Measurements from ENCODE around the gene IGSF6.
A peak's percentile ranks its signal among the peaks of the same experiment; 100 is the strongest.

The IGSF6 gene

DNA sequence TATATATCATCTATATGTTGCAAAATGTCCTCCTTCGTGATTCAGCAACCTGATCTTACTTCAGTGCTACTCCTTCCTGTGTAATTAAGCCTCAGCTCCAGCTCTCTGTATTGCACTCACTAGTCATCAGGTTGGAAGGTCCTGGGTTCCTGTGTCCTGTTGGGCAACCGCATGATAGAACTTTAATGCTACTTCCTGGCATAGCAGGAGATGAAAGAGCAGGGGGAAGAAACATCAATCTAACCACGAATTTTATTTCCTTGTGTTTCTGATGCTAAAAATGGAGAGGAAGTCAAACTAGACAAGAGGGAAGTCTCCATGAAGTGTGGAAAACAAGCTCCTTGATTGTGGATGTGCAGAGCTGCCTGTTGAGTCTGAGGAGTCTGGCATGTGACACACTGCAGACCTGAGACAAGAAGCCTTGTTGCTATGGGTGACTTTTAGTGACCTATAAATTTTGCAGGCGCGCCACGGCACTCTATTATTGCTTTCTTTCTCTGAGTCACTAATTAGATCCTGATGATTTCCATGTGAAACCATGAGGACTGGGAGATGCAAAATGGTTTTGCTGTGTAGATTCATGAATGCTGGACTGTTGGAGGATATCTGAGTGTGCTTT, 25.6 kb downstream of the IGSF6 start:
- Histone ChIP-seq H4K8ac (ENCODE audit: low read length) (no peak overlapping the region), H3K9ac (ENCODE audit: low read length) (peak overlapping the region; percentile 81), H4K91ac (ENCODE audit: low read length) (no peak overlapping the region), H3K27me3 (ENCODE audit: control insufficient read depth in 1 of 2, insufficient read depth in 1 of 2, low read length in 2 of 2) (no peaks in the 10 kb centered on the region), H3K4me3 (ENCODE audit: insufficient read depth in 1 of 2, low read depth in 1 of 2, low read length in 2 of 2) (peak overlapping the region in 1 of 2 experiments; percentile 54), H2AFZ (ENCODE audit: low read depth, low read length) (no peak overlapping the region), H3K4me2 (ENCODE audit: low read length, poor library complexity, severe bottlenecking) (no peak overlapping the region), H2BK120ac (ENCODE audit: low read depth, low read length) (no peak overlapping the region), H3K9me3 (ENCODE audit: control insufficient read depth, low read length) (no peaks in the 10 kb centered on the region), H2BK5ac (ENCODE audit: low read depth, low read length, poor library complexity, severe bottlenecking) (no peak overlapping the region), H3K4me1 (ENCODE audit: control insufficient read depth, insufficient read depth, low read depth, low read length) (peaks cover 10% of the 10 kb centered on the region), H3K14ac (ENCODE audit: low read length in 2 of 2) (no peak overlapping the region), H2BK15ac (ENCODE audit: low read depth, poor library complexity, severe bottlenecking) (no peak overlapping the region), H3K27ac (ENCODE audit: low read length, poor library complexity, severe bottlenecking) (peak overlapping the region; percentile 78), H3K79me1 (replicated peaks; ENCODE audit: low read length, poor library complexity, severe bottlenecking) (peaks cover 18% of the 10 kb centered on the region), H3K18ac (ENCODE audit: low read depth in 1 of 2, low read length in 2 of 2) (peak overlapping the region in 1 of 2 experiments; percentile 29), H3K4ac (ENCODE audit: low read depth in 1 of 2, low read length in 2 of 2) (no peak overlapping the region), H3K23ac (ENCODE audit: low read length in 2 of 2) (no peak overlapping the region), H3K36me3 (ENCODE audit: control insufficient read depth in 1 of 2, insufficient read depth in 2 of 2, low read depth in 1 of 2, low read length in 2 of 2) (peaks cover 15 to 57% of the 10 kb centered on the region in 2 experiments), H2BK12ac (ENCODE audit: low read length in 2 of 2) (no peak overlapping the region), H2AK5ac (ENCODE audit: low read length, severe bottlenecking) (no peak overlapping the region)
- 2% methylated on average over 6 of the region's 6 CpGs for WGBS
- peak; percentile 95 for DNase-seq

DNA sequence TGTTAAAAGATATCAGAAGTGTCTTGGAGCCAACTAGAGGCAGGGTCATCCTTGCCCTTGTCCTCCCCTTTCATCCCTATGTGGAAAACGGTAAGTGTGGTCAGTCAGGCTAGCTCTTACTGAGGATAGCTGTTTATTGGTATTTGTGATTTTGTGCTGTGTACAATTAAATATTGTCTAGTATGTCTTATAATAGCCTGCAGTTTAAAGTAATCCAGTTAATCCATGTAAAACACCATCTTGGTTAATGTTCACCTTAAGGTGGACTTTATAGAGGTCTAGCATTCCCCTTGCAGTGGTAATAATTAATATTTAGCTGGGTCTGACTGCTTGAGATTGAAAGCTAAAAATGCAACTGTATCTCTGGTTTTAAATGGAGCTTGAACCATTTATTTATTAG, 27.4 kb downstream of the IGSF6 start:
- peak overlapping the region; percentile 44 for H3K4me2 ChIP-seq (ENCODE audit: low read length, poor library complexity, severe bottlenecking)
- peaks cover 8% of the 10 kb centered on the region for H3K4me1 ChIP-seq (ENCODE audit: control insufficient read depth, insufficient read depth, low read depth, low read length)
- H2BK5ac ChIP-seq (ENCODE audit: low read depth, low read length, poor library complexity, severe bottlenecking), result no peak overlapping the region
- H3K9ac ChIP-seq (ENCODE audit: low read length), result peak overlapping the region; percentile 81
- no peak overlapping the region for H3K4me3 ChIP-seq (ENCODE audit: insufficient read depth in 1 of 2, low read depth in 1 of 2, low read length in 2 of 2)
- no peak overlapping the region for H3K4ac ChIP-seq (ENCODE audit: low read depth in 1 of 2, low read length in 2 of 2)
- no peak for DNase-seq
- peak overlapping the region; percentile 62 for H3K27ac ChIP-seq (ENCODE audit: low read length, poor library complexity, severe bottlenecking)
- H2BK15ac ChIP-seq (ENCODE audit: low read depth, poor library complexity, severe bottlenecking), result no peak overlapping the region
- H2BK12ac ChIP-seq (ENCODE audit: low read length in 2 of 2), result no peak overlapping the region
- H3K36me3 ChIP-seq (ENCODE audit: control insufficient read depth in 1 of 2, insufficient read depth in 2 of 2, low read depth in 1 of 2, low read length in 2 of 2), result peaks cover 7 to 53% of the 10 kb centered on the region in 2 experiments
- H4K91ac ChIP-seq (ENCODE audit: low read length), result no peak overlapping the region
- H3K23ac ChIP-seq (ENCODE audit: low read length in 2 of 2), result no peak overlapping the region
- no peak overlapping the region for H3K14ac ChIP-seq (ENCODE audit: low read length in 2 of 2)
- no peaks in the 10 kb centered on the region for H3K27me3 ChIP-seq (ENCODE audit: control insufficient read depth in 1 of 2, insufficient read depth in 1 of 2, low read length in 2 of 2)
- no peak overlapping the region for H3K18ac ChIP-seq (ENCODE audit: low read depth in 1 of 2, low read length in 2 of 2)
- peaks cover 20% of the 10 kb centered on the region for H3K79me1 ChIP-seq (replicated peaks; ENCODE audit: low read length, poor library complexity, severe bottlenecking)
- no CpG with 5 or more reads among the region's 1 CpG for WGBS
- no peak overlapping the region for H2BK120ac ChIP-seq (ENCODE audit: low read depth, low read length)
- H2AK5ac ChIP-seq (ENCODE audit: low read length, severe bottlenecking), result no peak overlapping the region
- H4K8ac ChIP-seq (ENCODE audit: low read length), result no peak overlapping the region
- no peaks in the 10 kb centered on the region for H3K9me3 ChIP-seq (ENCODE audit: control insufficient read depth, low read length)
- H2AFZ ChIP-seq (ENCODE audit: low read depth, low read length), result no peak overlapping the region

DNA sequence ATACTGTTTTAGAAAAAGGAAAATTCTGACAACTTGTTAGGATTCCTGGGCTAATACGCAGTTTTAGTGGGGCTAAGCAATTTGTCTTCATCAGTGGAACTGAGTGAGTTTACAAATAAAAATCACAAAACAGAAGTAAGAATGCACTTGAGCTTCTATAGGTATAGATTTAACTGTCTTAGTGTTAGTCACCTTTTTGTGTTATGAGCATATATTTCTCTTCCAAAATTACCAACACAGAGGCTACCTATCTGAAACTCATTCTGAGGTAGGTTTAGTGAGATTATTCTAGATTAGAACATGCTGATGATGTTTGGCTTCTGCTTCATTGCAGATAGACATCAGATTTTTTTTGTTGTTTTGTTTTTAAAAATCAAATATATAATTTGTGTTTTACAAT, 29.9 kb downstream of the IGSF6 start:
- H3K9me3 ChIP-seq (ENCODE audit: control insufficient read depth, low read length), result no peaks in the 10 kb centered on the region
- H2AK5ac ChIP-seq (ENCODE audit: low read length, severe bottlenecking), result no peak overlapping the region
- H3K36me3 ChIP-seq (ENCODE audit: control insufficient read depth in 1 of 2, insufficient read depth in 2 of 2, low read depth in 1 of 2, low read length in 2 of 2), result peaks cover 0 to 53% of the 10 kb centered on the region in 2 experiments
- no peak overlapping the region for H3K4me3 ChIP-seq (ENCODE audit: insufficient read depth in 1 of 2, low read depth in 1 of 2, low read length in 2 of 2)
- H3K18ac ChIP-seq (ENCODE audit: low read depth in 1 of 2, low read length in 2 of 2), result no peak overlapping the region
- H3K23ac ChIP-seq (ENCODE audit: low read length in 2 of 2), result no peak overlapping the region
- H3K4me2 ChIP-seq (ENCODE audit: low read length, poor library complexity, severe bottlenecking), result no peak overlapping the region
- no peak overlapping the region for H3K4ac ChIP-seq (ENCODE audit: low read depth in 1 of 2, low read length in 2 of 2)
- WGBS, result 100% methylated on average over 1 of the region's 1 CpG
- H4K8ac ChIP-seq (ENCODE audit: low read length), result no peak overlapping the region
- H2BK5ac ChIP-seq (ENCODE audit: low read depth, low read length, poor library complexity, severe bottlenecking), result no peak overlapping the region
- H2BK15ac ChIP-seq (ENCODE audit: low read depth, poor library complexity, severe bottlenecking), result no peak overlapping the region
- H2AFZ ChIP-seq (ENCODE audit: low read depth, low read length), result no peak overlapping the region
- no peaks in the 10 kb centered on the region for H3K27me3 ChIP-seq (ENCODE audit: control insufficient read depth in 1 of 2, insufficient read depth in 1 of 2, low read length in 2 of 2)
- no peak overlapping the region for H2BK120ac ChIP-seq (ENCODE audit: low read depth, low read length)
- H3K4me1 ChIP-seq (ENCODE audit: control insufficient read depth, insufficient read depth, low read depth, low read length), result peaks cover 8% of the 10 kb centered on the region
- no peak overlapping the region for H3K27ac ChIP-seq (ENCODE audit: low read length, poor library complexity, severe bottlenecking)
- H3K9ac ChIP-seq (ENCODE audit: low read length), result no peak overlapping the region
- H3K79me1 ChIP-seq (replicated peaks; ENCODE audit: low read length, poor library complexity, severe bottlenecking), result peaks cover 17% of the 10 kb centered on the region
- H4K91ac ChIP-seq (ENCODE audit: low read length), result no peak overlapping the region
- H2BK12ac ChIP-seq (ENCODE audit: low read length in 2 of 2), result no peak overlapping the region
- H3K14ac ChIP-seq (ENCODE audit: low read length in 2 of 2), result no peak overlapping the region
- DNase-seq, result no peak

GRCh38 chr16:21620592-21620991, 31.8 kb downstream of the IGSF6 start:
- H2AFZ ChIP-seq (ENCODE audit: low read depth, low read length), result no peak overlapping the region
- no peak for DNase-seq
- H2BK15ac ChIP-seq (ENCODE audit: low read depth, poor library complexity, severe bottlenecking), result no peak overlapping the region
- peaks cover 4% of the 10 kb centered on the region for H3K4me1 ChIP-seq (ENCODE audit: control insufficient read depth, insufficient read depth, low read depth, low read length)
- no peaks in the 10 kb centered on the region for H3K27me3 ChIP-seq (ENCODE audit: control insufficient read depth in 1 of 2, insufficient read depth in 1 of 2, low read length in 2 of 2)
- no peak overlapping the region for H3K27ac ChIP-seq (ENCODE audit: low read length, poor library complexity, severe bottlenecking)
- no peak overlapping the region for H3K4me2 ChIP-seq (ENCODE audit: low read length, poor library complexity, severe bottlenecking)
- H3K9me3 ChIP-seq (ENCODE audit: control insufficient read depth, low read length), result no peaks in the 10 kb centered on the region
- H2BK5ac ChIP-seq (ENCODE audit: low read depth, low read length, poor library complexity, severe bottlenecking), result no peak overlapping the region
- no peak overlapping the region for H3K18ac ChIP-seq (ENCODE audit: low read depth in 1 of 2, low read length in 2 of 2)
- H3K4ac ChIP-seq (ENCODE audit: low read depth in 1 of 2, low read length in 2 of 2), result no peak overlapping the region
- peaks cover 0 to 64% of the 10 kb centered on the region in 2 experiments for H3K36me3 ChIP-seq (ENCODE audit: control insufficient read depth in 1 of 2, insufficient read depth in 2 of 2, low read depth in 1 of 2, low read length in 2 of 2)
- H2BK12ac ChIP-seq (ENCODE audit: low read length in 2 of 2), result no peak overlapping the region
- H2AK5ac ChIP-seq (ENCODE audit: low read length, severe bottlenecking), result no peak overlapping the region
- H3K79me1 ChIP-seq (replicated peaks; ENCODE audit: low read length, poor library complexity, severe bottlenecking), result peaks cover 20% of the 10 kb centered on the region
- no peak overlapping the region for H3K23ac ChIP-seq (ENCODE audit: low read length in 2 of 2)
- H4K8ac ChIP-seq (ENCODE audit: low read length), result no peak overlapping the region
- H3K14ac ChIP-seq (ENCODE audit: low read length in 2 of 2), result no peak overlapping the region
- H3K9ac ChIP-seq (ENCODE audit: low read length), result no peak overlapping the region
- no peak overlapping the region for H3K4me3 ChIP-seq (ENCODE audit: insufficient read depth in 1 of 2, low read depth in 1 of 2, low read length in 2 of 2)
- H4K91ac ChIP-seq (ENCODE audit: low read length), result no peak overlapping the region
- H2BK120ac ChIP-seq (ENCODE audit: low read depth, low read length), result no peak overlapping the region
